GM18502 (cell line): ENCODE measurements around the gene SPATA31A5.
"Not testable (repeated sequence)": the region's sequence is repeated elsewhere in the genome, so short reads cannot be mapped to it uniquely, and the experiment has no call there.

Experiments used
- ATAC-seq: cut with Tn5 transposase; IDR thresholded peaks from one replicate; pipeline ENCODE4 v1.9.1; 2021; ENCODE audit warnings: mild to moderate bottlenecking; ENCODE audit not compliant: unreplicated experiment, poor library complexity

SPATA31A5 gene

GRCh38 chr9:60914107-60914506 lies at the start of gene SPATA31A5:
SPATA31A5 (plus strand) TSS chr9:60914407; CDS start chr9:60914436, 29 bp downstream.
- ATAC-seq, result not testable (repeated sequence)

DNA sequence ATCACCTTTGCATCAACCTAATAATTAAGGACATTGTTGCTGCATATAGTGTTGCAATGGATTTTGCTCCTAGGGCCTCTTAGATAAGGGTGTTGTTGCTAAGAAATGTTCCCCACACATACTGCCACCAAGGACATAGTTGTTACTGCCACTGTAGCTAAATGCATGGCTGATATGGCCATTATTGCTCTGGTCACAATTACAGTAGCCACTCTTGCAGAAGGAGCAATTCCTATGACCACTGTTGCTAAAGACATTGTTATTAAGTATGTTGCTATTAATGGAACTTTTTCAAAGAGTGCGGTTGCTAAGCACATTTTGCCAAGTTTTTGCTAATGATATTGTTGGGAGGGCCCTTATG lies 48.8 kb downstream of the SPATA31A5 start:
- not testable (repeated sequence) for ATAC-seq

DNA sequence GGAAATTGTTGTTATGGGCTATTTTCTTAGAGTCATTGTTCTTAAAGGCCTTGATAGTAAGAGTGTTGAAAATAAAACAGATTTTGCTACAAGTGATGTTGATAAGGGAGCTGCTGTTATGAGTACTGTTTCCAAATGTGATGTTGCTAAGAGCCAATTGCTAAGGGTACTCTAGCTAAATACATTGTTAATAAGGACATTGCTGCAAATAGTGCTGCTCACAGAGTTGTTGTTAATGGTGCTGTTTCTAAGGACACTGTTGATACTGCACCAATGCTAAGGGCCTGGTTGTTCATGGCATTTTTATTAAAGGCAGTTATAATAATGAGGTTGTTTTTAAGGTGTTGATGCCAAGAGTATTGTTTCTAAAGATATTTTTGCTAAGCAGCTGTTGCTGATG lies 52.2 kb downstream of the SPATA31A5 start:
- ATAC-seq, result not testable (repeated sequence)
